MV-4-11 (cell line): ENCODE results near the gene ANO9.
"Not testable (repeated sequence)": the region's sequence is repeated elsewhere in the genome, so short reads cannot be mapped to it uniquely, and the experiment has no call there.

ENCODE experiments used
- DNase-seq: peaks from one replicate; lab custom pipeline; 2025; lab: John Stamatoyannopoulos, UW

The ANO9 gene

GRCh38 chr11:434496-434895 lies 7.3 kb downstream of the ANO9 start:
- DNase-seq: no peak

GRCh38 chr11:433641-434040 lies 8.2 kb downstream of the ANO9 start:
- DNase-seq: no peak

DNA sequence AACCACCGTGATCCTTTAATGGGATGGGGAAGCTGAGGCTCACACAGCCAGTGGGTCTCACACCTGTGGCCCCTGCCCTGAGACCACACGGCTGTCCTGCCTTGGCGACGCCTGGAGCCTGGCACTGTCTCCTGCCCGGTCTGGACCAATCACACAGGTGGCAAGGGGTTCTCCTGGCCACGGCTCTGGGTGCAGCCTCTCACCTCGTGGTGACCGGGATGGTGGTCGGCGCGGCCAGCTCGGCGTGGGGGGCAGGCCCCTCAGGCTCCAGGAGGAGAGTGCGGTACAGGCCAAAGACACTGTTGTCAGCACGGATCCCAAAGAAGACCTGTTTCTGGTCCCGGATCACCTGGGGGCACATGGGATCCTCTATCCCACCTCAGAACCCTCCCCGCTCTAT lies 8.7 kb downstream of the ANO9 start:
- DNase-seq: no peak

DNA sequence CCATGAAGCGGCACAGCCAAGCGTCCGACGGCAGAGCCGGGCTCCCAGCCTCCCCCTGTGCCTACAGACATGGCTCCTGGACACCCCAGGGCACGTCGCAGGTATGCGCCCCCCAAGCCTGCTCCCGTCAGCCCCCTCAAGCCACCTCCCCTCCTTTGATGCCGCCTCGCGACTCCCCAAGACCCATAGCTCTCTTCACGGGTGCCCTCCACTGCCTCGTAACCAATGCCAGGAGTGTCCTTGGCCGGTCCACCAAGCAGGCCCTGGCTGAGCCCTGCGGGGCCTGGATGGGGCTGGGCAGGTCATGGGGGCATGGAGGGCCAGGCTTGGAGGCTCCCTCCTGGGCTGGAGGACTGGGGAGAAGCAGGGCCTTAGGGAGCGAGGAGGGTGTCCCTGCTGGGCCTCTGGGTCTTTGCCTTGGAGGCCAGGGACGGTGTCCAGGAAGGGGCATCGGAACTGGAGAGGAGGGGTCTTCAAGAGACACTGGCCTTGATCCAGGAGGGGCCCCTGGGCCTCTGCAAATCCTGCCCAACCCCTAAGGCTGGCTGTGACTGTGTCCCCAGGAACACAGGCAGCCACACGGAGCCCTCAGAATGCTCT lies 9.2 kb downstream of the ANO9 start:
- DNase-seq: no peak

GRCh38 chr11:431921-432320 lies 9.9 kb downstream of the ANO9 start:
- DNase-seq: no peak

DNA sequence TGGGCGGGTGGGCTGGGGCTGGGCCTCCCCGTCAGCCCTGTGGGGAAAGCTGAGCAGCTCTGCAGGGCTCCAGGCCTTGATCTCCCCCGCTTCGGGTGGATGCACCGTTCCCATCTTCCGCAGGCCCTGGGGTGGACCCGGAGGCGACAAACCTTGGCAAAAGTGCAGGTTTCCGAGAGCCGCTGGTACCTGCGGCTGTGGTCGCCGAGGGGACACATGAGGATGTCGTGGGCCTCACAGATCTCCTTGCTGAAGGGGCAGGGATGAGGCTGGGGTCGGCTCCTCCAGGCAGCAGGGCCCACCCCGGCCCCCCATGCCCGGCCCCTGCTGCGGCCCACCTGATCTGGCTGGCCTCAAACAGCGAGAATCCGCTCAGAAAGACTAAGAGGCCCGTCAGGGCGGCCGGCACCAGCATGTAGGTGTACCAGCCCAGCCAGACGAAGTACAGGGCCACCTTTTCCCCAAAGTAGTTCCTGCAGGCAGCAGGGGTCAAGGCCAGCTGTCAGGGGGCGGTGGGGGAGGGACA lies 11.8 kb downstream of the ANO9 start:
- DNase-seq: no peak

GRCh38 chr11:429391-429790 lies 12.4 kb downstream of the ANO9 start:
- DNase-seq: no peak

DNA sequence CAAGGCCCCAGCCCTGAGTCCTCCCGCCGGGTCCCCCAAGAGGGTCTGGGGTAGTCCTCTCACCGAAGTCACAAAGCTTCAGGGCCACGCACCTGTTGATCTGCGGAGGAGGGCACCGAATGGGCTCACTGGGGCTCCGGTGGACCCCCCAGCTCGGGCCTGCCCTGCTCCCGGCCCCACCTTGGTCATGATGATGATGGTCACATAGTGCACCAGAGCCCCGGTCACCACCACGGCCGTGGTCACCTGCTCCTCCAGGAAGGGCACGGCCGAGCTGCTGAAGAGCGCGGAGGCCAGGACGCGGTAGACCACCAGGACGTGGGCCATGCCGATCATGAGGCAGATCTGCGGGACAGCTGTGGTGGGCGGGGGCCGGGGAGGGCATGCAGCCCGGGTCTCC lies 13.5 kb downstream of the ANO9 start:
- no peak for DNase-seq

- DNase-seq: no peak
Observed at GRCh38 chr11:426851-427250, 15.0 kb downstream of the ANO9 start.

- DNase-seq: no peak
Observed at GRCh38 chr11:425301-425700, 16.5 kb downstream of the ANO9 start.

GRCh38 chr11:424766-425165 lies 17.0 kb downstream of the ANO9 start:
- DNase-seq: not testable (repeated sequence)

- no peak for DNase-seq
Observed at GRCh38 chr11:424232-424631, 17.6 kb downstream of the ANO9 start.

DNA sequence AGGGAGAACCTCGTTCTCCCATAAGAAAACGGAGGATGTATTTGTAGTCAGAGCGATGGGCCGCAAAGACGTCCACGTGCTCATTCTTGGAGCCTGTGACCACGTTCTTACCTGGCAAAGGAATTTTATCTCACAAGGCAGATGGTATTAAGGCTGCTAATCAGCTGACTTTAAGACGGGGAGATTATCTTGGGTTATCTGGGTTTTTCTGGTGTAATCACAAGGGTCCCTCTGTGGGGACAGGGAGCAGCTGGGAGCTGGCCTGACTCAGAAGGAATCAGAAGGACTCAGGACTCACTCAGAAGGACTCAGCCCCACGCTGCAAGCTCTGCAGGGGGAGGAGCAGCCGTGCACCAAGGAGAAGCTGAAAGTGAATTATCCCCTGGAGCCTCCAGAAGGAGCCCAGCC lies 19.6 kb downstream of the ANO9 start:
- no peak for DNase-seq

- no peak for DNase-seq
Observed at GRCh38 chr11:420911-421321, 20.9 kb downstream of the ANO9 start.

- DNase-seq: no peak
Observed at GRCh38 chr11:420054-420910, 21.5 kb downstream of the ANO9 start.

GRCh38 chr11:419248-420005 lies 22.4 kb downstream of the ANO9 start:
- DNase-seq: no peak

DNA sequence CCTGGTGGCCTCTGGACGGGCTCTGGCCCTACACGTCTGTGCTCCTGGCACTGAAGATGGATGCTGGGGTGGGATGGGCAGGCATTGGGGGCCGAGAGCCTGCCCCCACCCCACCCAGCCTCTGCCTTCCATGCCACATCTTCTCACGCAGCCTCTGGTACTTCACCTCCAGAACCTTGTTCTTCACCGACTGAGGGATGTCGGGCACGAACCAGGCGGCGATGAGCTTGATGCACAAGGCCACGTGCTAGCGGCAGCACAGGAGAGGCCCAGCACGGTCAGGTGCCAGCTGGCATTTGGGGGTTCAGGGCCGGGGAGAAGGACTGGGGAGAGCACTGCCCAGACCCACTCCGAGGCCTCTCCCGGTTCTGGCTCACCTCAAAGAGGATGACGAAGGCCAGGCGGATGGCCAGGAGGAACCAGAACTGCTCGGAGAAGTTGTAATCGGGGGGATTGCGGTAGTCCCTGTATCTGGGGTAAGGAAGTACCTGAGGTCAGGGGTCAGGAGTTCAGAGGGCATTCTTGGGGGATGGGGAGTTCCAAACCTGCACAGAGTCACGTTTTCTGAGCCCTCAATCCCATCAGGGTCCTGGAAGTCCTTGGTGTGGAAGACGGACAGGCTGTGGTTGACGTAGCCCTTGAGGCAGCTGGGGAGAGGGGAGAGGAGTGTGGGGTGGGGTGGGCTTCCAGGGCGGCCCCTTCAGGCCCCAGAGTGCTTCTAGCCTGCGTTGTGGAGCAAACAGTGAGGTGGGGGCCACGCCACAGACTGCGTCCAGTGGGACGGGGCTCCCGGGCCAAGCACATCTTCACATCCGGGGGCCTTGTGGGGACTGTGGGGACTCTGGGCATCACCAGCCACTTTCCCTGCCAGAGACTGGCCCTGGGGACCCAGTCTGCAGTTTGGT lies 23.2 kb downstream of the ANO9 start:
- DNase-seq: no peak

DNA sequence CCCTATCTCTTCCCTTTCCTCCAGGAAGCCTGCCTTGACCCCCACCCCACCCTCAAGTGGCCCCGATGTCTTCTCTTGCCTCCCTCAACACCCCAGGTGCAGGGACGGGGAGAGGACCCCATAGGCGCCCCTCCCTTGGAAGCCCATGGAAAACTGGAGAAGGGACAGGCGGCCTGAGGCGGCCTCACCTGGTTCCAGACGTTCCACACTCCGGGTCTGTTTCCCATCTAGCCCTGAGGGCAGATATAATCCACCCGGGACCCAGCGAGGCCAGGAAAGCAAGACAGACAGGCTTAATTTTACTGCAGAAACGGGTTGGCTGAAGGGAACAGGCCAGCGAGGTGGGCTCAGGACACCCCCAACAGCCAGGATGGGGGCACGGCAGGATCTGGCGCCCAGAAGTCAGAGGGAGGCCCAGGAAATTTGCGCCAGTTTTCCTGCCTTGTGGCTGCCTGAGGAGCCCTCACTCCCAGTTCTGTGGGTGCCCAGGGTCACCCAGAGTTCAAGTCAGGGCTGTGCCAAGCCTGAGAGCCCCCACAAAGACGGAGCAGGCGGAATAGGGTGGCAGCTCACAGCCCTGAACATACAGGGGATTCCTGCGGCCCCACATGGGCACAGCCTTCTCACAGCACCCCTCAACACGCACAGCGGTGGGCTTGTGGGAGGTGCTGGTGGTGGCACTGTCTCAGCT lies 24.0 kb downstream of the ANO9 start:
- DNase-seq: no peak

DNA sequence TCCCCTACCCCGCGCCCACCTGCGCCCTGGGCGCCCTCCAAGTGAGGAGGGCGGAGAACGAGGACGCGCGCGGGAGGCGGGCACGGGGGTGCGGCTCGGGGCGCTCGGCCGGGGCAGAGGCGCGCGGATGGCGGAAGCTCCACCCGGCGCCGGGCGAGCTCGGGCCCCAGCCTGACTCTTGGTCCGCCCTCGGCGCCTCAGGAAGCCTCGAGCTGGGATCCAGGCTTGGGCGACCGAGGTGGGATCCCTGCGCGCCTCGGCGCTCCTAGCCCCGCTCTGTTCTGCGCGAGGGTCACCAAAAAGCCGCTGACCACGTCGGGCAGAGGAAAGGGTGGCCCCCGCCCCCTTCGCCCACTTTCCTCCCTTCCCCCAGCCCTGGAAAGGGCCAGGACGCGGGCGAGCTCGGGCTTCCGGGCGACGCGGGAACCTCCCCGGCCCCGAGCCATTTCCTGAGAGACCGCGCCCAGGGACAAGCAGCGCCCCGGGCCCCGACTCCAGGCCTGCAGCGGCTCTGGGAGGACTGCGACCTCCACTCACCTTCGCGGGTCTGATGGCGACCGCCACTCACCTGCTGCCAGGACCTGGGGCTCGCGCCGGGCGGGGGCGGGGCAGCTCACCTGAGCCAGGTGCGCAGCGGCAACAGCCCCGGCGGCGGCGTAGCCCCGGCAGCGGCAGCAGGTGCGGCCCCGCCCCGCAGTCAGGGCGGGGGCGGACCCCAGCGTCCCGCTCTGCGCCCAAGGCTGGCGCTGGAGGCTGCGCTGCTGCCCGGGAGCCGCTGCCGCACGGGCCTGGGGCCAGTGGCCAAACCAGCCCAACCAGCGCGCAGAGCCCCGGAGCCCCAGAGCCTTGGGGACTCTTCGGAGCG lies 24.8 kb downstream of the ANO9 start:
- DNase-seq: no peak
